ENCODE measurements around the gene PHC2.

The PHC2 gene

DNA sequence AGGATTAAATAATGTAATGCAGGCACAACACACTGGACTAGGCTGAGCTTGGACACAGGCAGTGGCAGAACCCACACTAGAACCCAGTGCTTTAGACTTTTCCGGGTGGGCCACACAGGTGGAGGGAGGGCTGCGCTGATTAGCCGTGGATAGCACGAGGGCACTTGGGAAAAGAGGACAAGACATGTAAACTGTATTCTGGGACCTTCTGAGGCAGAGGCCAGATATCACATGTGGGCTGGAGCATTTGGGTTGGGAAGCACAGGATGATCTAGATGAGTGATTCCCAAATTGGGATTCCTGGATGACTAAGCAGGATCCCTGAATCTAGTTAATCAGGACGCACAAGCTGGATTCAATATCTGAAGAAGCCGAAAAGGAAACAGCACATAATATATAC lies 89.7 kb downstream of the PHC2 start:
- TF ChIP-seq, protein P1, sequence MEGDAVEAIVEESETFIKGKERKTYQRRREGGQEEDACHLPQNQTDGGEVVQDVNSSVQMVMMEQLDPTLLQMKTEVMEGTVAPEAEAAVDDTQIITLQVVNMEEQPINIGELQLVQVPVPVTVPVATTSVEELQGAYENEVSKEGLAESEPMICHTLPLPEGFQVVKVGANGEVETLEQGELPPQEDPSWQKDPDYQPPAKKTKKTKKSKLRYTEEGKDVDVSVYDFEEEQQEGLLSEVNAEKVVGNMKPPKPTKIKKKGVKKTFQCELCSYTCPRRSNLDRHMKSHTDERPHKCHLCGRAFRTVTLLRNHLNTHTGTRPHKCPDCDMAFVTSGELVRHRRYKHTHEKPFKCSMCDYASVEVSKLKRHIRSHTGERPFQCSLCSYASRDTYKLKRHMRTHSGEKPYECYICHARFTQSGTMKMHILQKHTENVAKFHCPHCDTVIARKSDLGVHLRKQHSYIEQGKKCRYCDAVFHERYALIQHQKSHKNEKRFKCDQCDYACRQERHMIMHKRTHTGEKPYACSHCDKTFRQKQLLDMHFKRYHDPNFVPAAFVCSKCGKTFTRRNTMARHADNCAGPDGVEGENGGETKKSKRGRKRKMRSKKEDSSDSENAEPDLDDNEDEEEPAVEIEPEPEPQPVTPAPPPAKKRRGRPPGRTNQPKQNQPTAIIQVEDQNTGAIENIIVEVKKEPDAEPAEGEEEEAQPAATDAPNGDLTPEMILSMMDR (conservative IDR thresholded peaks at IDR 0.05) = no peak
- no peak for TF ChIP-seq ZFX (IDR thresholded peaks at IDR 0.05)
- H3K27ac ChIP-seq = peak overlapping the region; percentile 22; the same call in 1 of the 2 replicates

DNA sequence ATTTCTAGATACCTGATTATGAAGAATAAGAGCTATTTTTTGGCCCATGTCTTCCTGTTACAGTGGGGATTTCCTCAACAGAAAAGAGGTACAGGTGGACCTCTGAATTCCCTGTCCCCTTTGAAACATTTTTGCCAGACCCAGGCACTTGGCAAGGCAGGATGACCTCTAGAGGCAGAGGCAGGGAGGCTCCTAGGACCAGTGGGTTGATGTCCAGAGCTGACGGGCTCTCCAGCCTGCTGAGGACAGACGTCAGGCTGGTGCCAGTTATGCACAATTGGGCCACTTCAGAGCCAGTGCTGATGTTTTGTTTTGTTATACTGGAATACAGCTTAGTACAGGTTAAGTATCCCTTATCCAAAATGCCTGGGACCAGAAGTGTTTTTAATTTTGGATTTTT lies 91.5 kb downstream of the PHC2 start:
- TF ChIP-seq ZFX (IDR thresholded peaks at IDR 0.05) = no peak
- TF ChIP-seq, protein P1 (conservative IDR thresholded peaks at IDR 0.05) = no peak
- no peak overlapping the region for H3K27ac ChIP-seq

DNA sequence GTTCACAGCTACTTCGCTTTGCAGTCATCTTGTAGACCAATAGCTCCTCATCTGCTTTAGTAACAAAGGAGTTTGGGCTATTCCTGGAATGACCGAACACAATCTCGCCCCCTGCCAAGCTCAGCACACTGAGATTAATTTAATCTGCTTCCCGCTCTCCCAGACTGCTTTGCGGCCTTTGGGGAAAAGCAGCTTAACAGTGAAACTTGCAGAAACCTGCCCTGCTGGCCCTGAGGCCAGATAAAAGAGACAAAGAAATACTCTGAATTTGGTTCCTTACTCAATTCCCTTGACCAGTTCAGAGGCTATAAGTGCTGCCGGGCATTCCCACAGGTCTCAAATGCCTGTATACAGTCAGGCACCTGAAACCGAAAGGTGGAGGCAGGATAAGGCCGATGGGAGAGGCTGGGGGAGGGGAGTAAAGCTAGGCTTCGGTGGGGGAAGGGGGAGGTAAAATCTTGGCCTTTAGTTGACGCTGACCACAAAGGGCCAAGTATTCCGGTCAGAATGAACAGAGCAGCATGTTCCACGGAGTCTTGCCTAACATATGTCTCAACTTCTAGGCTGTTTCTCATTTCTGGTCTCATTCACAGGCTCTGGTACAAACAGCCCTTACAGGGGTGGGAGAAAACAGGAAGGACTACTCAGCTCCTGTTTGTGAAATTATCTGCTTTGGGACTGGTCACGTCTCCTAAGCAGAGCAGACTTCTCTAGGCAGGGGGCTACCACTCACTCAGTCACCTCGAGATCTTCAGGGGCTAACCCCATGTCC lies 92.3 kb downstream of the PHC2 start:
- no peak overlapping the region for H3K27ac ChIP-seq
- TF ChIP-seq ZFX (IDR thresholded peaks at IDR 0.05) = no peak
- TF ChIP-seq, protein P1 (conservative IDR thresholded peaks at IDR 0.05) = no peak

DNA sequence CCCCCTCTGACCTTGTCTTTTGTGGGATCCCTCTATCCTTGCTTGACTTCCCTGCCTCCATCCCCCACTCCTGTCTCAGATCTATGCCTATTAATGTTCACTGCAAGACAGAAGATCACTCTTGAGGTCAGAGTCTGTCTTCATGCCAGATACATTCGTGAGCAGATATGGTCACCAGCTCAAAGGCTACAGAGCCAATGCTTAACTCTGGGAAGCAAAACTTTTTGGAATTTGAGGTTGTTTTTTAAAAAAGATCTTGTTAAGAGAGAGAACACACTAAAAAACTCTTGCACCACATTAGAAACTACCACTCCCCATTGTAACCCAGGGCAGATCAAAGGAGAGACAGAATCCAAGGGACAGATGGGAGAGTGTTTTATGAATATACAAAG lies 92.9 kb downstream of the PHC2 start:
- TF ChIP-seq, protein P1 (conservative IDR thresholded peaks at IDR 0.05) = no peak
- H3K27ac ChIP-seq = no peak overlapping the region

DNA sequence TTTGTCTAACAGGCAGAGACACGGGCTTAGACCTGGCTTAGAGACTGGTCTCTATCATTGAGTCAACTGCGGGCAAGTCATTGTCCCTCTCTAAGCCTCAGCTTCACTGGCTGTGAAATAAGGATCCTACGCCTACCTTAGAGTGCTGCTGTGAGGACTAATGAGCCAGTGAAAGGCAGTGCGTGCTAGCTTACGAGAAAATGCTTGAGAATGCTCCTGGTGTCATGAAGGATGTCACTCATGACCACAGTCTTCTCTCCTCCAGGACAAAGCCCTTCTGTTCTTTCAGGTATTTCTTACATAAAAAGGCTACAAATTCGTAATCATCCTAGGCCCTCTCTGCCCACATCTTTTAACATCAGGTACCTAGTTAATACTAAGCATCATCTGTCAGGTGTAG lies 93.5 kb downstream of the PHC2 start:
- no peak overlapping the region for H3K27ac ChIP-seq
- no peak for TF ChIP-seq ZFX (IDR thresholded peaks at IDR 0.05)
- TF ChIP-seq, protein P1 (conservative IDR thresholded peaks at IDR 0.05) = no peak

DNA sequence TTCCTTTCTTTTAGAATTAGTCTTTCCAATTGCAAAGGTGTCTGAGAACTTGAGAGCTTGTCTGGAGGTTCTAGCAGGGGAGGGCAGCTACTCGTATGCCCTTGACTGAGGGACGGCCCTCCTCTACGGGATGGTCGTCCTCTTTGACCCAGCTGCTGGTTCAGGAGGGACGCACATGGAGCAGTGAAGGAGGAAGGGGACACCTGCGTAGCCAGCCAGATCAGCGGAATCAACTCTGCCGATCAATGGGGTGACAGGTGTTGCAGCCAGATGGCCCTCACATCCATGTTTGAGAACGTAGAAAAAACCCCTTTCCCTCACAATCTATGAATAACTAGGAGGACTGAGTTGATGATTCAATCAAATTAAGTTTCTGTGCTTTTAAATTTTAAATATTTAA lies 94.3 kb downstream of the PHC2 start:
- TF ChIP-seq, protein P1 (conservative IDR thresholded peaks at IDR 0.05) = no peak
- TF ChIP-seq ZFX (IDR thresholded peaks at IDR 0.05) = no peak
- H3K27ac ChIP-seq = no peak overlapping the region

DNA sequence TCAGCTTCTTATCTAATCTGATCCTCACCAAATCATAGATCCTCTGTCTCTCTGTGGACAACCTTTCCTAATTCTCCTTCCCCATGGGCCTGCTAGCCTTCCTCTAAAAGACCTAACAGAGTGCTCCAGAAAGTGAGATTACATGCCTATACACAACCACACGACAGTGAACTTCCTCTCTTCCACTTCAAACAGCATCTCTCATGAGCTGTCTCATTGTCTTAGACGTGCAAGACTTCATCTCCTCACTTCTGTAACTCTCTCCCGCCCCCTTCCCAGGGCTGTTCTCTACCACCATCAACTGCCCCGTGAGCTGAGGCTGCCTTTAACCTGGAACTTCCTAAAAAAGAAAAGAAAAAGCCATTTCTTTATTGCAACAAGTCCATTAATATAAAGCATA lies 95.9 kb downstream of the PHC2 start:
- H3K27ac ChIP-seq = no peak overlapping the region
- TF ChIP-seq ZFX (IDR thresholded peaks at IDR 0.05) = no peak
- TF ChIP-seq, protein P1 (conservative IDR thresholded peaks at IDR 0.05) = no peak
